ENCODE measurements around the gene DSE.

The DSE gene

GRCh38 chr6:116359835-116360234, 10.9 kb upstream of the DSE start:
- Histone ChIP-seq H3K27me3 (ENCODE audit: insufficient read depth, low read length) (no peaks in the 10 kb centered on the region), H3K4me3 (ENCODE audit: low read depth, low read length) (no peak overlapping the region), H3K36me3 (ENCODE audit: insufficient read depth, low read length) (no peaks in the 10 kb centered on the region), H2AFZ (ENCODE audit: low read length, unreplicated experiment) (no peak overlapping the region), H3K27ac (ENCODE audit: low read depth, low read length) (no peak overlapping the region), H3K79me2 (ENCODE audit: control insufficient read depth, insufficient read depth, low read length, unreplicated experiment) (no peaks in the 10 kb centered on the region), H3K4me1 (ENCODE audit: control insufficient read depth, insufficient read depth, low read length, unreplicated experiment) (peaks cover 15% of the 10 kb centered on the region)

DNA sequence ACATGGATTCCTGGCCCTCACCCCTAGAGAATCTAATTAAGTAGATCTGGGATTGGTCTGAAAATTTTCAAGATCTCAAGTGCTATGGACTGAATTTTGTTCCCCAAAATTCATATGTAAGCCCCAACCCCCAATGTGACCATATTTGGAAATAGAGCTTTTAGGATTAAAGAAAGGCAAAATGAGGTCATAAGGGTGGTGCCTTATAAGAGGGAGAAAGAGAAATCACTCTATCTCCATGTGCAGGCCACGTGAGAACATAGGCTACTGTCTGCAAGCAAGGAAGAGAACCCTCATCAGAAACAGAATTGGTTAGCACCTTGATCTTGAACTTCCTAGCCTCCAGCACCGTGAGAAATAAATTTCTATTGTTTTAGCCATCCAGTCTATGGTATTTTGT, 8.5 kb upstream of the DSE start:
- Histone ChIP-seq H3K4me1 (ENCODE audit: control insufficient read depth, insufficient read depth, low read length, unreplicated experiment) (peaks cover 15% of the 10 kb centered on the region), H3K4me3 (ENCODE audit: low read depth, low read length) (no peak overlapping the region), H3K27me3 (ENCODE audit: insufficient read depth, low read length) (no peaks in the 10 kb centered on the region), H3K36me3 (ENCODE audit: insufficient read depth, low read length) (no peaks in the 10 kb centered on the region), H3K79me2 (ENCODE audit: control insufficient read depth, insufficient read depth, low read length, unreplicated experiment) (no peaks in the 10 kb centered on the region), H3K27ac (ENCODE audit: low read depth, low read length) (no peak overlapping the region), H2AFZ (ENCODE audit: low read length, unreplicated experiment) (no peak overlapping the region)

GRCh38 chr6:116363759-116364158, 7.0 kb upstream of the DSE start:
- Histone ChIP-seq H3K36me3 (ENCODE audit: insufficient read depth, low read length) (no peaks in the 10 kb centered on the region), H3K4me1 (ENCODE audit: control insufficient read depth, insufficient read depth, low read length, unreplicated experiment) (peaks cover 15% of the 10 kb centered on the region), H3K27me3 (ENCODE audit: insufficient read depth, low read length) (no peaks in the 10 kb centered on the region), H3K4me3 (ENCODE audit: low read depth, low read length) (0 out of 2 replicates have a peak overlapping the region, but pooled peaks have one; percentile 10), H2AFZ (ENCODE audit: low read length, unreplicated experiment) (no peak overlapping the region), H3K79me2 (ENCODE audit: control insufficient read depth, insufficient read depth, low read length, unreplicated experiment) (no peaks in the 10 kb centered on the region), H3K27ac (ENCODE audit: low read depth, low read length) (no peak overlapping the region)

DNA sequence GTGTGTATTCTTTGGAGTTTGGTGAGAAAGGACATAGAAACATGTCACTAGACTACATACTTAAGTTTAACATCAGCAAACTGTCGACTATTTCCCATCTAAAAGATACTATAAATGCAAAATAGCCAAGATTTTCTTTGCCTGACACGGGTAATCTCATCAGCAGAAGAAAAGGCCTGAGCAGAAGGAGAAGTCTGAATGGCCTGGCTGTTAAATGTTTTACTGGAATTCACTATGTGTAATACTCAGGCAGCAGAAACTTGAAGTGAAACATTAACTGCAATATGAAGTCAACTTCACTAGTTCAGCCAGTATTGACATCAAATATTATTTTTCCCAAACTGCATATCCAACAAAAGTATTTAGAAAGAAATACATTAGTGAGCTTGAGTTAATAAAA, 6.4 kb upstream of the DSE start:
- H3K27ac ChIP-seq (ENCODE audit: low read depth, low read length), result no peak overlapping the region
- H3K36me3 ChIP-seq (ENCODE audit: insufficient read depth, low read length), result no peaks in the 10 kb centered on the region
- no peak overlapping the region for H3K4me3 ChIP-seq (ENCODE audit: low read depth, low read length)
- no peak overlapping the region for H2AFZ ChIP-seq (ENCODE audit: low read length, unreplicated experiment)
- H3K4me1 ChIP-seq (ENCODE audit: control insufficient read depth, insufficient read depth, low read length, unreplicated experiment), result peaks cover 15% of the 10 kb centered on the region
- no peaks in the 10 kb centered on the region for H3K27me3 ChIP-seq (ENCODE audit: insufficient read depth, low read length)
- no peaks in the 10 kb centered on the region for H3K79me2 ChIP-seq (ENCODE audit: control insufficient read depth, insufficient read depth, low read length, unreplicated experiment)

GRCh38 chr6:116365743-116366142, 5.0 kb upstream of the DSE start:
- H3K4me3 ChIP-seq (ENCODE audit: low read depth, low read length), result no peak overlapping the region
- no peaks in the 10 kb centered on the region for H3K27me3 ChIP-seq (ENCODE audit: insufficient read depth, low read length)
- peaks cover 22% of the 10 kb centered on the region for H3K4me1 ChIP-seq (ENCODE audit: control insufficient read depth, insufficient read depth, low read length, unreplicated experiment)
- H3K79me2 ChIP-seq (ENCODE audit: control insufficient read depth, insufficient read depth, low read length, unreplicated experiment), result no peaks in the 10 kb centered on the region
- H3K27ac ChIP-seq (ENCODE audit: low read depth, low read length), result no peak overlapping the region
- H2AFZ ChIP-seq (ENCODE audit: low read length, unreplicated experiment), result no peak overlapping the region
- no peaks in the 10 kb centered on the region for H3K36me3 ChIP-seq (ENCODE audit: insufficient read depth, low read length)

DNA sequence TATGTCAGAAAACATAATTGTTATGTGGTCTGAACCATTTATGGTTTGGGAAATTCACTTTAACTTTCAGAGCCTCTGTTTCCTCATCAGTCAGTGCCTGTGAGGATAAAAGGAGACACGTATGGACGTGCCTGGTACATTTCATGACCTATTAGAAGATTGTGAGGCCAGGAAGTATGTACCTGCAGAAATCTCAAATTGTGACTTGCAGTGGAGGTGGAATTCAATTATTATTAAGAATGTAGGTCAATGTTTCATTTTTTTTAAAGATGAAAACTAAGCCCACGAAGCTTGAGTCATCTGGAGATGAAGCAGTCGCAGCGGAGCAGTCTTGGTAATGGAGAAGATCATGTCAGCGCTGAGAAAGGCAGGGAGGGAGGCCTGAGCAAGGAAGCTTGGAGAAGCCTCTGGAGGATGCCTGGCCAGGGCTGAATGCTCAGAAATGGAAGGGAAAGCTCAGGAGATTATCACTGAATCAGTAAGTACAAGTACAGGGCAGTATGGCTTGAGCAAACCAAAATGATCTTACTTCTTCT, 3.9 kb upstream of the DSE start:
- Histone ChIP-seq H3K36me3 (ENCODE audit: insufficient read depth, low read length) (no peaks in the 10 kb centered on the region), H2AFZ (ENCODE audit: low read length, unreplicated experiment) (no peak overlapping the region), H3K27ac (ENCODE audit: low read depth, low read length) (no peak overlapping the region), H3K4me3 (ENCODE audit: low read depth, low read length) (no peak overlapping the region), H3K79me2 (ENCODE audit: control insufficient read depth, insufficient read depth, low read length, unreplicated experiment) (no peaks in the 10 kb centered on the region), H3K4me1 (ENCODE audit: control insufficient read depth, insufficient read depth, low read length, unreplicated experiment) (peaks cover 22% of the 10 kb centered on the region), H3K27me3 (ENCODE audit: insufficient read depth, low read length) (no peaks in the 10 kb centered on the region)

GRCh38 chr6:116369540-116369939, 1.2 kb upstream of the DSE start:
- Histone ChIP-seq H3K36me3 (ENCODE audit: insufficient read depth, low read length) (no peaks in the 10 kb centered on the region), H3K4me3 (ENCODE audit: low read depth, low read length) (peak overlapping the region; percentile 84), H2AFZ (ENCODE audit: low read length, unreplicated experiment) (no peak overlapping the region), H3K27ac (ENCODE audit: low read depth, low read length) (no peak overlapping the region), H3K79me2 (ENCODE audit: control insufficient read depth, insufficient read depth, low read length, unreplicated experiment) (peaks cover 19% of the 10 kb centered on the region), H3K4me1 (ENCODE audit: control insufficient read depth, insufficient read depth, low read length, unreplicated experiment) (peaks cover 11% of the 10 kb centered on the region), H3K27me3 (ENCODE audit: insufficient read depth, low read length) (no peaks in the 10 kb centered on the region)

- Histone ChIP-seq H3K4me3 (ENCODE audit: low read depth, low read length) (peak overlapping the region; percentile 84), H3K27me3 (ENCODE audit: insufficient read depth, low read length) (no peaks in the 10 kb centered on the region), H3K79me2 (ENCODE audit: control insufficient read depth, insufficient read depth, low read length, unreplicated experiment) (peaks cover 24% of the 10 kb centered on the region), H3K36me3 (ENCODE audit: insufficient read depth, low read length) (no peaks in the 10 kb centered on the region), H3K4me1 (ENCODE audit: control insufficient read depth, insufficient read depth, low read length, unreplicated experiment) (peaks cover 11% of the 10 kb centered on the region), H2AFZ (ENCODE audit: low read length, unreplicated experiment) (peak overlapping the region; percentile 72), H3K27ac (ENCODE audit: low read depth, low read length) (peak overlapping the region; percentile 73)
Observed at GRCh38 chr6:116369964-116370759, 585 bp upstream of the DSE start.

GRCh38 chr6:116371120-116371917, 572 bp downstream of the DSE start:
- peak overlapping the region; percentile 72 for H2AFZ ChIP-seq (ENCODE audit: low read length, unreplicated experiment)
- H3K4me1 ChIP-seq (ENCODE audit: control insufficient read depth, insufficient read depth, low read length, unreplicated experiment), result peaks cover 11% of the 10 kb centered on the region
- H3K4me3 ChIP-seq (ENCODE audit: low read depth, low read length), result peak overlapping the region; percentile 84

GRCh38 chr6:116371918-116372209, 1.1 kb downstream of the DSE start:
- Histone ChIP-seq H3K36me3 (ENCODE audit: insufficient read depth, low read length) (no peaks in the 10 kb centered on the region), H3K4me1 (ENCODE audit: control insufficient read depth, insufficient read depth, low read length, unreplicated experiment) (peaks cover 11% of the 10 kb centered on the region), H3K79me2 (ENCODE audit: control insufficient read depth, insufficient read depth, low read length, unreplicated experiment) (peaks cover 35% of the 10 kb centered on the region), H3K27ac (ENCODE audit: low read depth, low read length) (peak overlapping the region; percentile 73), H3K27me3 (ENCODE audit: insufficient read depth, low read length) (no peaks in the 10 kb centered on the region), H3K4me3 (ENCODE audit: low read depth, low read length) (peak overlapping the region; percentile 84), H2AFZ (ENCODE audit: low read length, unreplicated experiment) (no peak overlapping the region)

More at GRCh38 chr6:116371120-116371917, 572 bp downstream of the DSE start:
- H3K27me3 ChIP-seq (ENCODE audit: insufficient read depth, low read length), result no peaks in the 10 kb centered on the region
- peak overlapping the region; percentile 73 for H3K27ac ChIP-seq (ENCODE audit: low read depth, low read length)
- no peaks in the 10 kb centered on the region for H3K36me3 ChIP-seq (ENCODE audit: insufficient read depth, low read length)
- peaks cover 34% of the 10 kb centered on the region for H3K79me2 ChIP-seq (ENCODE audit: control insufficient read depth, insufficient read depth, low read length, unreplicated experiment)

Measured in ACC112 (cell line).